Activated T-helper 2 cell treated with anti-CD3 and anti-CD28 coated beads, Interferon-gamma antibody, Interleukin-2, Interleukin-4, amounts not matched to agents 10 μg/mL and 5 μg/mL and 100 μg/mL, durations not matched to agents 14 hours and 24 hours and 36 hours (primary cell): ENCODE results near the gene MDP1. TPM values are rescaled to one million over a fixed set of nuclear protein-coding genes. Genes with fewer than 3 reads are reported as not detected.
A peak's percentile ranks its signal among the peaks of the same experiment; 100 is the strongest.
"Not testable (repeated sequence)": the region's sequence is repeated elsewhere in the genome, so short reads cannot be mapped to it uniquely, and the experiment has no call there.

ENCODE experiments used
- DNase-seq: peaks from one replicate; pipeline ENCODE4 v3.0.0; 2021; ENCODE audit warnings: low spot score
- H3K27ac Mint-ChIP-seq: one replicate; pipeline ENCODE4 v1.8.0; 2021; ENCODE audit warnings: mixed read lengths
- H3K27me3 Mint-ChIP-seq: one replicate; pipeline ENCODE4 v1.8.0; 2021; ENCODE audit warnings: low read depth, mixed read lengths
- H3K36me3 Mint-ChIP-seq: one replicate; pipeline ENCODE4 v1.8.0; 2021; ENCODE audit warnings: low read depth, mixed read lengths
- H3K4me1 Mint-ChIP-seq: one replicate; pipeline ENCODE4 v1.8.0; 2021; ENCODE audit warnings: low read depth, mixed read lengths
- H3K4me3 Mint-ChIP-seq: one replicate; pipeline ENCODE4 v1.8.0; 2021; ENCODE audit warnings: low read depth, mild to moderate bottlenecking, moderate library complexity, mixed read lengths
- H3K9me3 Mint-ChIP-seq: one replicate; pipeline ENCODE4 v1.8.0; 2021; ENCODE audit warnings: mixed read lengths
- intact Hi-C: fragments of 100-400 bp; cut with micrococcal nuclease; formaldehyde crosslinking; loops from one replicate; pipeline ENCODE4 v1.15.1; 2023
- total RNA-seq: library from RNA; stranded (reverse); gene quantifications from 2 replicates; pipeline ENCODE4 v1.2.3, GENCODE V29; 2022

MDP1 gene
- total RNA-seq, 1 donor from 2014 or later = 13.2 TPM

DNA sequence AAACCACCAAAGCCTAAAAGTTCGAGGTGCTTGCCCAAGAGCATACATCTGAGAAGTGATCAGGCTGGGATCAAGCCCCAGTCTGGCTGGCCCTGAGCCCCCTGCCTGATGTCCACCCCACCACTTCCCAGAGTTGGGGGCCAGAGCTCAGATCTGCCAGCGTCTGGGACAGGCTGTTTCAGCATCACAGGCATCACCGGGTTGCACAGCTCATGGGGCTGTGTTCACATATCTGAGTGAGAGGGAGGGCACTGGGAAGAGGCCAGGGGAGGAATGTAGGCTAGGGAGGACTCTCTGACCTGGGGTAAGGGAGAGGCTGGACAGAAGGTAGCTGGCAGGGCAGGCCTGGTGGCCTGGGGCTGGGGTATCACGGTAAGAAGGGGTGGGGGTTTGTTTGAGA is 41.1 kb upstream of the MDP1 start:
- peaks cover 10% of the 10 kb centered on the region for H3K36me3 Mint-ChIP-seq
- H3K4me3 Mint-ChIP-seq = no peak overlapping the region
- H3K9me3 Mint-ChIP-seq = no peaks in the 10 kb centered on the region
- no peaks in the 10 kb centered on the region for H3K4me1 Mint-ChIP-seq
- intact Hi-C loops = no loop called here
- no peak overlapping the region for H3K27ac Mint-ChIP-seq
- no peaks in the 10 kb centered on the region for H3K27me3 Mint-ChIP-seq
- no peak for DNase-seq

DNA sequence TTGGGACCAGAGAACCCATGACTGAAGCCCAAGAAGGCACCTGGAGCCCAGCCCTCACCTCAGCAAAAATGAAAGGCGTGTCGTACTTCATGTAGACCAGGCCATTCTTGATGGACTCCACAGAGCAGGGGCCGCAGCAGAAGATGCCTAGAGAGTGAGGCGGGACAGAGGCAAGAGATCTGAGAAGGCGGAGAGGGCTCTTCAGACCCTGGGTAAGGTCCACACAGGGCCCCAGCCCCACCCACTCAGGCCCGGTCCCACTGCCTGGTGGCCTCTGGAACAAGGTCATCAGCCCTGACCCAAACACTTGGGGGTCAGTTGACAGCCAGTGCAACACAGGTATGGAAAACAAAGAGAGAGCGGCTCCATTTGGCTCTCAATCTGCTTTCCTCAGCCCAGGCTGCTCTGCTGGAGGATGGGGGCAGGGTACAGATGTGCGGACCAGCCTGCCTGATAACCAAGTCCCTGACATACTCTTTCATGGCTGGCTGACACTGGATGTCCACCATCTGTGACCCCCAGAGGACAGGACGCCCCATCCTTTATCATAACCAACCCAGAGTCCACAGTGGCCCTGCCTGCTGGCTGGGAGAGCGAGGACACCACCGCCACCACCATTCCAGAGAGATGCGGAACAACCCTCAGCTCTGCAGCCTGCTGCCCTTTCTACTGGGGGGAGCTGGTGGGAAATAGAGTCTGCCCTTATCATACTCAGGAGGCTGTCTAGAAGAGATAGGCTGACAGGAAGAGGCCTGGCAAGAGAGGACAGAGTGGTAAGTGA is 40.3 kb upstream of the MDP1 start:
- Mint-ChIP-seq H3K4me3 (no peak overlapping the region), H3K36me3 (peaks cover 10% of the 10 kb centered on the region), H3K27me3 (no peaks in the 10 kb centered on the region), H3K27ac (no peak overlapping the region), H3K9me3 (no peaks in the 10 kb centered on the region), H3K4me1 (peaks cover 5% of the 10 kb centered on the region)
- no peak for DNase-seq
- intact Hi-C loops = no loop called here

DNA sequence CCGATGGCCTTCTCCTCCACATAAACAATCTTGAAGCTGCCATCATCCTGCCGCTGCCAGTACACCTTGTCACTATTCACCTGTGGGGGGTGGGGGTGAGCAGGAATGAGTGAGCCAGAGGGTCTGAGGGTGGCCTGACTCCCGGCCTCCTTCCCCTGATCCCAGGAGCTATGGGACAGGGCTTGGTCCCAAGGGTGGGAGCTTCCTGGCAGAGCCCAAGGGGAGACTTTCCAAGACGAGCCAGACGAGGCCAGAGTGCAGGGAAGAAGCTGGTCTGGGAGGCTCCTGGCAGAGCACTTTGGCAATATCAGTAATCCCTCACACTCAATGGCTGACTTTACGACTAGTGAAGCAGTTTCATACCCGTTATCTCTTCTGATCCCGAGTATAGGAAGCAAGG is 39.6 kb upstream of the MDP1 start:
- no peak overlapping the region for H3K27ac Mint-ChIP-seq
- intact Hi-C loops = no loop called here
- no peaks in the 10 kb centered on the region for H3K27me3 Mint-ChIP-seq
- no peak overlapping the region for H3K4me3 Mint-ChIP-seq
- peaks cover 12% of the 10 kb centered on the region for H3K4me1 Mint-ChIP-seq
- H3K9me3 Mint-ChIP-seq = no peaks in the 10 kb centered on the region
- no peak for DNase-seq
- H3K36me3 Mint-ChIP-seq = peaks cover 10% of the 10 kb centered on the region

DNA sequence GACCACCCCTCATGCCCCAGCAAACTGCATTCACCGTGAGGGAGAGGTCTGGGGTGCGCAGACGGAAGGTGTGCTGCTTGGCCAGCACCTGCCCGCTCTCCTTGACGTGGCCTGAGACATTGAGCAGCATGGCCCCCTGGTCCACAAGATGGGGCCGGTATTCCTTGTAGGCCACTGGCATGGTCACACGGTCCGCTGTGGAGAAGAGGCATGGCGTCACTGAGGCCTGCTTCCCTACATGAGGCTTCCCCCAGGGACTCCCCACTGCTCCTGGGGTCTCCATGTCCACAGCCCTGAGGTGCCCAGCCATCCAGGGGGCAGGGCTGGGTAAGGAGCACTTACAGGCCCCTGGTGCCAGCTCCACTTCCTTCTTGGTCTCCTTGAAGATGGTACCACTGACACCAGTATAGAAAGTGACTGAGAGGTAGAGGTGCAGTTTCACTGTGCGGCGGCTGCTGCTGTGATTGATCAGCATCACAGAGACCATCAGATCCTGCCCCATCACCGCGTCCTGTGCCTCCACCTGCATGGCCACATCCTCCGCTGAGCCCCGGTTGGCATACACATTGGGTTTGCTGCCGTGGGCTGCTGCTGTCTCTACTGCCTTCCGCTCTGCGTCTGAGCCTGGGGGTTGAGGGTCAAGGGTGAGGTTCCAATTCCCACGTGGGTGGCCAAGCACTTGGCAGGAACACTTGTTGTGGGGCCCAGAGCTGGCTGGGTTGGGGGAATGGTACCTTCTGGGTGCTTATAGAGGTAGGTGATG is 38.9 kb upstream of the MDP1 start:
- H3K27me3 Mint-ChIP-seq = no peaks in the 10 kb centered on the region
- no peaks in the 10 kb centered on the region for H3K9me3 Mint-ChIP-seq
- H3K4me1 Mint-ChIP-seq = peaks cover 18% of the 10 kb centered on the region
- no peak overlapping the region for H3K4me3 Mint-ChIP-seq
- intact Hi-C loops = no loop called here
- no peak overlapping the region for H3K27ac Mint-ChIP-seq
- peaks cover 10% of the 10 kb centered on the region for H3K36me3 Mint-ChIP-seq
- no peak for DNase-seq

DNA sequence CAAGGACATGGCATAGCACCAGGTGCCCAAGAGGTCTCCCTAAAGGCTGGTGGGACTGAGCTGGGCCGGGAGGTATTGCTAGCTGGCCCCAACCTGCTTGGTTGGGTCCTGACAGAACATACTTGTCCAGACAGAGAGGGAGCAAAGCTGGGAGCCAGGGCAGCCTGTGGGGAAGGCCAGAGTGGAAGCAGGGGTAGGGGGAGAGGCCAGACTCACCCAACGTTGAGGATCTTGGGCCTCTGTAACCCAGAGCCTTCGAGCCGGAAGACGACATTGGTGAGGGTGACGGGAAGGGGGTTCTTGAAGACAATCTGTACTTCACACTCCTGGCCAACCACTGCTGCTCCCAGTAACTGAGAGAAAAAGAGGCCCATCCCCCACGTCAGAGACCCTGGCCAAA is 38.1 kb upstream of the MDP1 start:
- H3K36me3 Mint-ChIP-seq = peaks cover 12% of the 10 kb centered on the region
- H3K27ac Mint-ChIP-seq = no peak overlapping the region
- H3K4me1 Mint-ChIP-seq = peaks cover 24% of the 10 kb centered on the region
- H3K27me3 Mint-ChIP-seq = no peaks in the 10 kb centered on the region
- no peak overlapping the region for H3K4me3 Mint-ChIP-seq
- intact Hi-C loops = no loop called here
- H3K9me3 Mint-ChIP-seq = no peaks in the 10 kb centered on the region
- no peak for DNase-seq

DNA sequence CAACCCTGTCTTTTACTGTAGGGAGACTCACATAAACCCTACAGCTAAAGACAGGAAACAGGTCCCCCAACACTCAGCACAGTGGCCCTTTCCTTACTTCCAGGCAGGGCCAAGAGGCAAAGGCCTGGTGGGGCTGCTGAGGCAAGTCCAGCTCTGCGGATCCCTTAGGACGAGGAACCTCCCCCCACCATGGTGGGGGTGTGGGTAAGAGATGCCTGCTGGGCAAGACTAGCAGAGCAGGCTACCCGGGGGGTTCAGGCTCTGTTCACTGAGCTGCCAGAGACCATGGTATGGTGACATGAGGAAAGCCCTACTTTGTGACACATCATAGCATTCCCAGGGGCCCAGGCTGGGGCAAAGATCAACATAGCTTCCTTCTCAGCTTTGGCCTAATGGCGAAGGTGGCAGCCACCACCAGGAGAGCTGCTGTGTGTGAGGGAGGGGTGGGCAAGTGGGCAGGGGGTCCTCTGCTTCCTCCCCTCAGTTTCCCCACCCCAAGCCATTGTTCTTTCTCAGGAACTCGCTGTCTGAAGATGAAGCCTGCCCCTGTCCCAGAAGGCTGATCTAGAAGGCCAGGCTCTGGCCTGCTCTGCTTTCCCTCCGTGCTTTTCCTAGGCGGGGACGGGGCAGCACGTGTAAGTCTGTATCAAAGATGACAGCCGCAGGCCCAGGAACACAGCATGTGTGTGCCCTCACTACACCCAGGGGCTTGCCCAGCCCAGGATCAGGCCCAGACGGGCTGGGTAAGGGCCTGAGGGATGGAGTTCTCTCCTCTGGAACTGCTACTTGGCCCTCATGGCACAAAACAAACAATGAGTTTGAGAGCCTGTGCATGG is 36.6 kb upstream of the MDP1 start:
- intact Hi-C loops = no loop called here
- Mint-ChIP-seq H3K36me3 (peaks cover 12% of the 10 kb centered on the region), H3K4me3 (no peak overlapping the region), H3K4me1 (peaks cover 34% of the 10 kb centered on the region), H3K27me3 (no peaks in the 10 kb centered on the region), H3K9me3 (no peaks in the 10 kb centered on the region), H3K27ac (no peak overlapping the region)
- no peak for DNase-seq

DNA sequence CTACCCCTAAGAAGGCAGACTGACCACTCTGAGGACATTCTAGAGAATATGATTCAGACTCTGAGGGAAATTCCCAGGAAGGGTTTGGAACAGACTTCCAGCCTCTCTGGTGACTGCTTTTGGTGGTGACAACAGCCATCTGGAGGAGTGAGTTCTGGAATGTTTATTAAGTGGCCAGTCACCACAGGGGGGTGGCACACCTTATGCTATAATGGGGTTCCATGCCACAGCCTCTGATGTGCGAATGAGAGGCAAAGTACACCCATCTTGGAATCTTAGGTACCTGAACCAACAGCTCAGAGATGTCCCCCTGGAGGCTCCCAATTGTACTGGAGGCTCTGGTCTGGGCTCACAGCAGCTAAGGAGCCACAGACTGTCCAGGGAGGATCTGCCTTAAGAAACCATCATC is 36.0 kb upstream of the MDP1 start:
- Mint-ChIP-seq H3K27ac (no peak overlapping the region), H3K9me3 (no peaks in the 10 kb centered on the region), H3K36me3 (peaks cover 14% of the 10 kb centered on the region), H3K4me3 (no peak overlapping the region), H3K4me1 (peaks cover 37% of the 10 kb centered on the region), H3K27me3 (no peaks in the 10 kb centered on the region)
- no peak for DNase-seq
- intact Hi-C loops = no loop called here

DNA sequence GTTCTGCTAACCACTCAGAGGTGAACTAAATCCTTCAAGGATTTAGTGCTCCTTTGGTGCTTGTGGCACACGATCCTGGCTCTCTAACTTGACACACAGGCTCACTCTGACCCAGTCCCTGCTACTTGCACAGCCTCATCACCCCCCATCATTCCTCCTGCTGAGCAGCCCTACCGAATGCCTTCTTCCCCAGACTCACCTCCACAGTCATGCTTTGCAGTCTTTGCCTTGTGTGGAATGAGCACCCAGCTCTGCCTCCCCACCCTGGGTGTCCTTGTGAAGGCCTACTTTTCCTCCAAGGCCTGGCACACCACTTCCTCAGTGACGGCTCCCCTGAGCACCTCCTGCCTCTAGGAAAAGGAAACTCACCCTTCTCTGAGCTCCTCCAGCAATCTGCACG is 34.5 kb upstream of the MDP1 start:
- intact Hi-C loops = no loop called here
- Mint-ChIP-seq H3K4me3 (no peak overlapping the region), H3K4me1 (peaks cover 40% of the 10 kb centered on the region), H3K27ac (peak overlapping the region; percentile 44), H3K9me3 (no peaks in the 10 kb centered on the region), H3K36me3 (peaks cover 14% of the 10 kb centered on the region), H3K27me3 (no peaks in the 10 kb centered on the region)
- DNase-seq = no peak

DNA sequence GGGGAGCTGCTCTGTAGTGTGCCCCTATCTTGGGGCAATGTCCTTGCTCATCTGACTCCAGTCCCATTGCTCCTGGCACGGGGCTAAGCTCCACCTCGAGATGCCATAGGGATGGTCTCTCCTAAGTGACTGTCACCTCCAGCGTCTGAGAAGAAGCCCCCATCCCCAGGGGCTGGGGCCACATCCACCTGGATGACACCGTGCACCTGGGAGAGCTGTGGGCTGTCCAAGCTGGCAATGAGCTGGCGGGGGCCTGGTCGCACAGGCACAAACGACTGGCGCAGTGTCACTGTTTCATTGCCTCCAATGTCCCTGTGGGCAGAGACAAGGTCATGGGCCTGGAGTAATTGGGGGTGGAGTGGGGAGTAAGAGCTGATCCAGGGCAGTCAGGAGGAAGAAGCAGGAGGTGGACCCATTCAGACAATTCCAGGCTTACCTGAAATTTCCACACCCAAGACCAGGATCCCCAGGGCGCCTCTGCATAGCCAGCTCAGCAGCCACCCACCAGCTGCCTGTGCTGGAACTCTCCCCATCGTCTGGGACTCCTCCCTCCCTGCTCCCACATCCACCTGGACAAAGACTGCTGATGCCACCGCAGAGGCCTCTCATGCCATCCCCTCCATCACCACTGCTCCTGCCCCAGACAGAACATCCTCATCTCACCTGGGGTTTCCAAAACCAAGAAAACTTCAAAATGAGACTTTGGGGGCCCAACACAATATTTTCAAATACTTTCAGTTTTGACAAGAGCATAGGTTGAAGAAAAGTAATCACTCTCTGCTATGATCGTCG is 33.6 kb upstream of the MDP1 start:
- Mint-ChIP-seq H3K4me1 (peaks cover 43% of the 10 kb centered on the region), H3K27ac (no peak overlapping the region), H3K36me3 (peaks cover 11% of the 10 kb centered on the region), H3K9me3 (no peaks in the 10 kb centered on the region), H3K4me3 (no peak overlapping the region), H3K27me3 (no peaks in the 10 kb centered on the region)
- DNase-seq = no peak
- intact Hi-C loops = no loop called here

DNA sequence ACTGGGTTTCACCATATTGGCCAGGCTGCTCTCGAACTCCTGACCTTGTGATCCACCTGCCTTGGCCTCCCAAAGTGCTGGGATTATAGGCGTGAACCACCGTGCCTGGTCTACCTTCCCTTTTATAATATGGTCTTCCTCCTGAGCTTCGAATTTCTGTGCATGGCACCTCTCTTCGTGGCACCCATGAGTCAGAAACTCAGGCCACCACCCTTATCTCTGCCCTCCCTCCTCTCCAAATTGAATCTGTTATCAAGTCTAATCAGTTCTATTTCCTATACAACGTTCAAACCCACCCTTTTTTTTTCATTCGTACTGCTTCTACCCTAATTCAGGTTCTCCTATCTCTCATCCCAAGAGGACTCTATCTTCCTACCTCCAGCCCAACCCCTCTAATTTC is 31.6 kb upstream of the MDP1 start:
- DNase-seq = no peak
- H3K27me3 Mint-ChIP-seq = no peaks in the 10 kb centered on the region
- H3K4me3 Mint-ChIP-seq = peak overlapping the region; percentile 32
- peaks cover 53% of the 10 kb centered on the region for H3K4me1 Mint-ChIP-seq
- no peaks in the 10 kb centered on the region for H3K9me3 Mint-ChIP-seq
- peaks cover 5% of the 10 kb centered on the region for H3K36me3 Mint-ChIP-seq
- intact Hi-C loops = loop anchor here (1.0 kb wide), 1 partner anchor 27 kb away; no protein-coding TSS in a partner anchor
- H3K27ac Mint-ChIP-seq = peak overlapping the region; percentile 72

DNA sequence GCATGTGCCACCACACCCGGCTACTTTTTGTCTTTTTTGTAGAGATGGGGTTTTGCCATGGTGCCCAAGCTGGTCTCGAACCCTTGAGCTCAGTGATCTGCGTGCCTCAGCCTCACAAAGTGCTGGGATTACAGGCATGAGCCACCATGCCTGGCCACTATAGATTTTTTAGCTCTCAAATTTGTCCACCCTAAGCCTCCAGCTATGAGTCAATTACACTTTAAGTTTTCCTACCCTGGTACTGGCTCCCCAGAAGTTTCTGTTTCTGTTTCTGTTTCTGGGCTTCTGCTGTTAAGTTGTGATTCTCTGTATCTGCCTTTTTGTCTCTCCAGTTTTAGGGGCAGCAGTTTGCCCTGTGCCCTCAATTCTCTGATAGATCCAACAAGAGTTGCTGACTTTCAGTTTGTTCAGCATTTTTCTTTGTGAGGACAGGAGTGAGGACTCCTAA is 30.9 kb upstream of the MDP1 start:
- Mint-ChIP-seq H3K4me1 (peaks cover 55% of the 10 kb centered on the region), H3K36me3 (peaks cover 5% of the 10 kb centered on the region), H3K9me3 (no peaks in the 10 kb centered on the region), H3K4me3 (peak overlapping the region; percentile 73), H3K27me3 (no peaks in the 10 kb centered on the region), H3K27ac (peak overlapping the region; percentile 95)
- intact Hi-C loops = loop anchor here (1.0 kb wide), 1 partner anchor 28 kb away; no protein-coding TSS in a partner anchor
- DNase-seq = peak; percentile 32

DNA sequence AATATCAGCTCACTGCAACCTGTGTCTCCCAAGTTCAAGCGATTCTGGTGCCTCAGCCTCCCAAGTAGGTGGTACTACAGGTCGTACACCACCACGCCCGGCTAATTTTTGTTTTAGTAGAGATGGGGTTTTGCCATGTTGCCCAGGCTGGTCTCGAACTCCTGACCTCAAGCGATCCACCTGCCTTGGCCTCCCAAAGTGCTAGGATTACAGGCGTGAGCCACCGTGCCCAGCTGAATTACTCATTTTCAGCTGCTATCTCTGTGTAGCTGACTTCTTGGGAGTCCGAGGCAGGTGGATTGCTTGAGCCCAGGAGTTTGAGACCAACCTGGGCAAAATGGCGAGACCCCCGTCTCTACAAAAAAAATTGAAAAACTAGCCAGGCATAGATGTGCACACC is 29.5 kb upstream of the MDP1 start:
- H3K9me3 Mint-ChIP-seq, H3K27ac Mint-ChIP-seq, intact Hi-C loops, H3K4me3 Mint-ChIP-seq, H3K27me3 Mint-ChIP-seq, DNase-seq: not testable (repeated sequence)
- H3K36me3 Mint-ChIP-seq = peaks cover 13% of the 10 kb centered on the region
- H3K4me1 Mint-ChIP-seq = peaks cover 50% of the 10 kb centered on the region
